Right lobe of liver (tissue), 6 donors: ENCODE data around the gene ZNF442. TPM values are rescaled to one million over a fixed set of nuclear protein-coding genes. Genes with fewer than 3 reads are reported as not detected.
"Not testable (repeated sequence)": the region's sequence is repeated elsewhere in the genome, so short reads cannot be mapped to it uniquely, and the experiment has no call there.

ENCODE experiments used
- ATAC-seq, 4 donors: fragments of 200-7000 bp; cut with Tn5 transposase; one replicate each; pipeline ENCODE4 v1.9.1; 2020; ENCODE audit warnings: mild to moderate bottlenecking in 4 of 4, moderate library complexity in 4 of 4
- DNase-seq, 3 donors: peaks; one replicate each; pipeline ENCODE4 v3.0.0-alpha.2; 2020
- H3K27ac ChIP-seq, 3 donors: fragments of 200-600 bp; one replicate each; pipeline ENCODE4 v1.8.0; 2022
- H3K27me3 ChIP-seq, 2 donors: fragments of 200-600 bp; one replicate each; pipeline ENCODE4 v1.8.0; 2022
- H3K36me3 ChIP-seq, 4 donors: fragments of 200-600 bp; sonication (generic) in 1 of 4; one replicate each; pipeline versions ENCODE4 v1.5.1 to v1.8.0; 2017 to 2022; ENCODE audit warnings: control low read depth in 1 of 4
- H3K4me1 ChIP-seq, 4 donors: fragments of 200-600 bp; sonication (generic) in 1 of 4; one replicate each; pipeline versions ENCODE4 v1.5.1 to v1.8.0; 2017 to 2022; ENCODE audit warnings: control low read depth in 1 of 4
- H3K4me3 ChIP-seq, 3 donors: fragments of 200-600 bp; one replicate each; pipeline ENCODE4 v1.8.0; 2022
- H3K9me3 ChIP-seq, 4 donors: fragments of 200-600 bp; sonication (generic) in 1 of 4; one replicate each; pipeline versions ENCODE4 v1.5.1 to v1.8.0; 2017 to 2022; ENCODE audit warnings: control low read depth in 1 of 4
- POLR2A ChIP-seq: fragments of 450-650 bp; IDR thresholded peaks from one replicate; pipeline ENCODE4 v1.6.1; 2017; ENCODE audit warnings: antibody characterized with exemption, mild to moderate bottlenecking
- WGBS: methylation state at CpG from one replicate; pipeline ENCODE4 v1.1.6; 2018; ENCODE audit warnings: low coverage, low lambda C conversion rate; ENCODE audit not compliant: insufficient coverage; ENCODE audit errors: missing lambda C conversion rate; 5-methylcytosine and 5-hydroxymethylcytosine counted together
- intact Hi-C, 2 donors: fragments of 100-400 bp; cut with DNase I; formaldehyde crosslinking; loops; one replicate each; pipeline versions ENCODE4 v1.11.2 to v1.14.1; 2022
- total RNA-seq, 6 experiments: library from RNA; depleted of rRNA in 2 of 6; stranded (reverse); fragments of >200 nt in 2 of 6; fragmentation: NEBNext Ultra II Directional in 3 of 6; extraction: Animal tissue kit (Norgen Biotek cat#: 25700) in 3 of 6; gene quantifications; one replicate each; pipeline versions ENCODE4 v1.1.0 to v1.2.4, GENCODE V29; 2016 to 2023
- TF ChIP-seq, protein P1 (sequence below), 4 donors: fragments of 200-600 bp in 3 of 4; fragments of 450-650 bp in 1 of 4; IDR thresholded peaks; one replicate each; pipeline versions ENCODE4 v1.5.1 to v1.8.0; 2016 to 2022; ENCODE audit warnings: antibody characterized with exemption in 4 of 4, mild to moderate bottlenecking in 2 of 4
- donor health status: DM: no; HTN: yes; CAD: no.
- donor health status: DM: no; HTN: no; CAD: no.
- donor health status: DM: no; HTN: no; CAD: no.
- donor health status: DM: no; HTN: yes; CAD: no.
- donor health status: DM: no; HTN: yes; CAD: no.

ZNF442 gene
- total RNA-seq, 6 experiments from 2014 or later = 0.56 to 2.3 (median 1.3) TPM

DNA sequence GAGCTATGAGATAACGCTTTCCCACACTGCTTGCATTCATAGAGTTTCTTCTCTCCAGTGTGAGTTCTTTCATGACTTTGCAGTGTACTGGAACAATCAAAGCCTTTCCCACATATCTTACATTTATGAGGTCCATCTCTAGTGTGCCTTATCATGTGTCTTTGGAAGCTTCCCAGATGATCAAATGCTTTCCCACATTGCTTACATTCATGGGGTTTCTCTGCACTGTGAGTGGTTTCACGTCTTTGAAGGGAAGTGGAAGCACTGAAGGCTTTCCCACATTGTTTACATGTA lies 14.9 kb upstream of the ZNF442 start:
- DNase-seq = no peak
- ATAC-seq = no peak
- H3K36me3 ChIP-seq = peaks cover 0 to 10% (median 0%) of the 10 kb centered on the region in 4 donors
- H3K27ac ChIP-seq = no peak overlapping the region
- TF ChIP-seq POLR2A = no peak
- TF ChIP-seq, protein P1, sequence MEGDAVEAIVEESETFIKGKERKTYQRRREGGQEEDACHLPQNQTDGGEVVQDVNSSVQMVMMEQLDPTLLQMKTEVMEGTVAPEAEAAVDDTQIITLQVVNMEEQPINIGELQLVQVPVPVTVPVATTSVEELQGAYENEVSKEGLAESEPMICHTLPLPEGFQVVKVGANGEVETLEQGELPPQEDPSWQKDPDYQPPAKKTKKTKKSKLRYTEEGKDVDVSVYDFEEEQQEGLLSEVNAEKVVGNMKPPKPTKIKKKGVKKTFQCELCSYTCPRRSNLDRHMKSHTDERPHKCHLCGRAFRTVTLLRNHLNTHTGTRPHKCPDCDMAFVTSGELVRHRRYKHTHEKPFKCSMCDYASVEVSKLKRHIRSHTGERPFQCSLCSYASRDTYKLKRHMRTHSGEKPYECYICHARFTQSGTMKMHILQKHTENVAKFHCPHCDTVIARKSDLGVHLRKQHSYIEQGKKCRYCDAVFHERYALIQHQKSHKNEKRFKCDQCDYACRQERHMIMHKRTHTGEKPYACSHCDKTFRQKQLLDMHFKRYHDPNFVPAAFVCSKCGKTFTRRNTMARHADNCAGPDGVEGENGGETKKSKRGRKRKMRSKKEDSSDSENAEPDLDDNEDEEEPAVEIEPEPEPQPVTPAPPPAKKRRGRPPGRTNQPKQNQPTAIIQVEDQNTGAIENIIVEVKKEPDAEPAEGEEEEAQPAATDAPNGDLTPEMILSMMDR (IDR thresholded peaks at IDR 0.05) = no peak
- intact Hi-C loops = no loop called here
- no peak overlapping the region for H3K4me3 ChIP-seq
- H3K27me3 ChIP-seq = no peaks in the 10 kb centered on the region
- 55% methylated on average over 2 of the region's 2 CpGs for WGBS
- H3K9me3 ChIP-seq = peaks cover 0 to 29% (median 16%) of the 10 kb centered on the region in 4 donors
- H3K4me1 ChIP-seq = no peaks in the 10 kb centered on the region

DNA sequence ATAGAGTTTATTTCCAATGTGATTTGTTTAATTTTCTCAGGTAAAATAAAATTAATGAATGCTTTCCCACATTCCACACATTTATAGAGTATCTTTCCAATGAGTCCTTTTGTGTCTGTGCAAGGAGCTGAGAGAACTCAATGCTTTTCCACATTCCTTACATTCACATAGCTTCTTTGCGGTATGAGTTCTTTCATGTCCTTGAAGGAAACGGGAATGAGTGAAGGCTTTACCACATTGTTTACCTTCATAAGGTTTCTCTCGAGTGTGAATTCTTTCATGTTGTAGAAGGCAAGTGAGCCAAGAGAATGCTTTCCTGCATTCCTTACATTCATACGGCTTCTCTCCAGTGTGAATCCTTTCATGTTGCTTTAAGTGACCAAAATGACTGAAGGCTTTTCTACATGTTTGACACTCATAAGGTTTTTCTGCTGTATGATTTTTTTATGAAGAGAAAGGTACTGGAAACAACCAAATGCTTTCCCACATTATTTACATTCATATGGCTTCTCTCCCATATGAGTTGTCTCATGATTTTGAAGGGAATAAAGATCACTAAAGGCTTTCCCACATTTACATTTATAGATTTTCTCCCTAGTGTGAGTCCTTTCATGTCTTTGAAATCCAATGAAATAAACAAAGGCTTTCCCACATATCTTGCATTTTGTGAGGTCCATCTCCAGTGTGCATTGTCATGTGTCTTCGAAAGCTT lies 14.4 kb upstream of the ZNF442 start:
- intact Hi-C loops = no loop called here
- DNase-seq (no peak), ATAC-seq (no peak)
- Histone ChIP-seq H3K36me3 (peaks cover 0 to 10% (median 0%) of the 10 kb centered on the region in 4 donors), H3K9me3 (peaks cover 0 to 29% (median 16%) of the 10 kb centered on the region in 4 donors), H3K27me3 (no peaks in the 10 kb centered on the region), H3K4me3 (no peak overlapping the region), H3K27ac (no peak overlapping the region), H3K4me1 (no peaks in the 10 kb centered on the region)
- TF ChIP-seq POLR2A = no peak
- TF ChIP-seq, protein P1 (IDR thresholded peaks at IDR 0.05) = no peak
- 91% methylated on average over 5 of the region's 5 CpGs for WGBS

DNA sequence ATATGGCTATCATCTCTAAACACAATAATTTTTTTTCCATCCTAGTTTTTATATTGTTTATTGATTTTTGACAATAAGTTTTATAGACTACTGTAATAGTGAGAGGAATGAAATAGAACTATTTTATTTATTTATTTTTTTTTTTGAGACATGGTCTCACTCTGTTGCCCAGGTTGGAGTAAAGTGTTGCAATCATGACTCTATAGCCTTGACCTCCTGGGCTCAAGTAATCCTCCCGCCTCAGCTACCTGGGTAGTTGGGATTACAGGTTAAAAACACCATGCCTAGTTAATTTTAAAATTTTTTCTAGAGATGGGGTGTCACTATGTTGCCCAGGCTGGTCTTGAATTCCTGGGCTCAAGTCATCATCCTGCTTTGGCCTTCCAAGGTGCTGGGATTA lies 8.5 kb upstream of the ZNF442 start:
- TF ChIP-seq, protein P1 (IDR thresholded peaks at IDR 0.05) = no peak
- no peak for TF ChIP-seq POLR2A
- Histone ChIP-seq H3K27ac (no peak overlapping the region), H3K4me1 (no peaks in the 10 kb centered on the region), H3K36me3 (no peaks in the 10 kb centered on the region), H3K9me3 (peaks cover 0 to 11% (median 5%) of the 10 kb centered on the region in 4 donors), H3K4me3 (no peak overlapping the region), H3K27me3 (no peaks in the 10 kb centered on the region)
- intact Hi-C loops = no loop called here
- no peak for DNase-seq
- WGBS = 73% methylated on average over 1 of the region's 1 CpG
- ATAC-seq = no peak

DNA sequence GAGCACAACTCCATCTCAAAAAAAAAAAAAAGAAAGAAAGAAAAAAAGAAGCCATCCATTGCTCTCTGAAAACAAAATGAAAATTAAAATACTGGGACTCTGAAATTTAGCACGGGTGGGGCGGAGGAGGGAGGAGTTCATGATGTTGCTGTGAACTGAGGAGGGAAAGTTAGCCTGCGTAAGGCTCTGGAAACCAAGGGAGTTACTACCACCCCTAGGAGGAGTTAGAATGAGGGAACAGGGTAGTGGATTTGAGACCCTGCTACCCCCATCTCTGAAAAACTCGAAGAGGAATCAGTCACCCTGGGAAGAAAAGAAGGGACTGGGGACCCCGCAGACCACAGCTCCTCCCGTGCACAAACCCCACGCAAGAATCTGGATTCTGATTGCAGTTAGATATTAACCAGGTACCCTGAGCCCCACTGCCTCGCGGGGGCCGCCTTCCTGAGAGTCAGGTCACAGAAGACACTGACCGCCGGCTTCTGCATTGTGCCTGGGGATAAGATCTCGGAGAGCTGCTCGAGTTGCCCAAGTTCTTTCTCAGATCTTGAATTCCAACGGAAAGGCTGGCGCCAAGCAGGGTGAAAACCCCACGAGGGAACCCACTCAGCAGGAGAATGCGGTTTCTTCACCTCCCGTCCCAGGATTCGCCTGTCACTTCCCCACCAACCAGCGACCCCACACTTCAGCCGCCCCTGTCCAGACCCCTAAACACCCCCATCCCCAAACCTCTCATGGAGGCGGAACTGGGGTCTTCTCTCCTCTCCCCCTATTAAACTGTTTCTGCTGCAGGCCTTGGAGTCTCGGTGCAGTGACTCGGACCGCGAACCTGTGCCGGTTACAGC lies 870 bp downstream of the ZNF442 start:
- TF ChIP-seq POLR2A = no peak
- TF ChIP-seq, protein P1 (IDR thresholded peaks at IDR 0.05) = no peak
- Histone ChIP-seq H3K9me3 (no peaks in the 10 kb centered on the region), H3K27me3 (no peaks in the 10 kb centered on the region), H3K36me3 (no peaks in the 10 kb centered on the region), H3K27ac (peak overlapping the region; percentile 73 to 81 (median 80)), H3K4me3 (peak overlapping the region; percentile 76 to 96 (median 82)), H3K4me1 (peaks cover 0 to 9% (median 0%) of the 10 kb centered on the region in 4 donors)
- intact Hi-C loops = no loop called here
- ATAC-seq = peak in 2 of 4 donors; percentile 7 to 13
- DNase-seq = peak; percentile 35 to 58 (median 50)
- WGBS = 4% methylated on average over 17 of the region's 28 CpGs

DNA sequence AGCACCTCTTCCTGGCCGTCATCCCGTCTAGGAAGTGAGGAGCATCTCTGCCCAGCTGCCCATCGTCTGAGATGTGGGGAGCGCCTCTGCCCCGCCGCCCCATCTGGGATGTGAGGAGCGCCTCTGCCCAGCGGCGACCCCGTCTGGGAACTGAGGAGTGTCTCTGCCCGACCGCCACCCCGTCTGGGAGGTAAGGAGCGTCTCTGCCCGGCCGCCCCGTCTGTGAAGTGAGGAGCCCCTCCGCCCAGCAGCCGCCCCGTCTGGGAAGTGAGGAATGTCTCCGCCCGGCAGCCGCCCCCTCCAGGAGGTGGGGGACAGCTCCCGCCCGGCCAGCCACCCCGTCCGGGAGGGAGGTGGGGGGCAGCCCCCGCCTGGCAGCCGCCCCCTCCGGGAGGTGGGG lies 3.2 kb downstream of the ZNF442 start:
- H3K9me3 ChIP-seq, H3K27me3 ChIP-seq, H3K4me3 ChIP-seq, H3K4me1 ChIP-seq, ATAC-seq, intact Hi-C loops, DNase-seq, H3K36me3 ChIP-seq, H3K27ac ChIP-seq: not testable (repeated sequence)
- WGBS = no CpG with 5 or more reads among the region's 30 CpGs
